Retinal pigment epithelial cell (primary cell): ENCODE measurements around the gene RNF212B.
"Not testable (repeated sequence)": the region's sequence is repeated elsewhere in the genome, so short reads cannot be mapped to it uniquely, and the experiment has no call there.

ENCODE experiments used
- DNase-seq: peaks from one replicate; pipeline ENCODE4 v3.0.0-alpha.2; 2010; ENCODE audit warnings: low read depth
- H3K4me3 ChIP-seq: 2 replicates; pipeline ENCODE4 v1.5.1; 2011; ENCODE audit warnings: mild to moderate bottlenecking, low read length, control low read depth, moderate library complexity
- TF ChIP-seq, protein P1 (sequence below): conservative IDR thresholded peaks from 2 replicates; pipeline ENCODE4 v1.5.1; 2011; ENCODE audit warnings: low read depth, low read length, control low read depth, inconsistent platforms

RNF212B gene

GRCh38 chr14:23248601-23249000 is 10.9 kb downstream of the RNF212B start:
- TF ChIP-seq, protein P1, sequence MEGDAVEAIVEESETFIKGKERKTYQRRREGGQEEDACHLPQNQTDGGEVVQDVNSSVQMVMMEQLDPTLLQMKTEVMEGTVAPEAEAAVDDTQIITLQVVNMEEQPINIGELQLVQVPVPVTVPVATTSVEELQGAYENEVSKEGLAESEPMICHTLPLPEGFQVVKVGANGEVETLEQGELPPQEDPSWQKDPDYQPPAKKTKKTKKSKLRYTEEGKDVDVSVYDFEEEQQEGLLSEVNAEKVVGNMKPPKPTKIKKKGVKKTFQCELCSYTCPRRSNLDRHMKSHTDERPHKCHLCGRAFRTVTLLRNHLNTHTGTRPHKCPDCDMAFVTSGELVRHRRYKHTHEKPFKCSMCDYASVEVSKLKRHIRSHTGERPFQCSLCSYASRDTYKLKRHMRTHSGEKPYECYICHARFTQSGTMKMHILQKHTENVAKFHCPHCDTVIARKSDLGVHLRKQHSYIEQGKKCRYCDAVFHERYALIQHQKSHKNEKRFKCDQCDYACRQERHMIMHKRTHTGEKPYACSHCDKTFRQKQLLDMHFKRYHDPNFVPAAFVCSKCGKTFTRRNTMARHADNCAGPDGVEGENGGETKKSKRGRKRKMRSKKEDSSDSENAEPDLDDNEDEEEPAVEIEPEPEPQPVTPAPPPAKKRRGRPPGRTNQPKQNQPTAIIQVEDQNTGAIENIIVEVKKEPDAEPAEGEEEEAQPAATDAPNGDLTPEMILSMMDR = no peak
- DNase-seq = no peak
- no peak overlapping the region for H3K4me3 ChIP-seq

DNA sequence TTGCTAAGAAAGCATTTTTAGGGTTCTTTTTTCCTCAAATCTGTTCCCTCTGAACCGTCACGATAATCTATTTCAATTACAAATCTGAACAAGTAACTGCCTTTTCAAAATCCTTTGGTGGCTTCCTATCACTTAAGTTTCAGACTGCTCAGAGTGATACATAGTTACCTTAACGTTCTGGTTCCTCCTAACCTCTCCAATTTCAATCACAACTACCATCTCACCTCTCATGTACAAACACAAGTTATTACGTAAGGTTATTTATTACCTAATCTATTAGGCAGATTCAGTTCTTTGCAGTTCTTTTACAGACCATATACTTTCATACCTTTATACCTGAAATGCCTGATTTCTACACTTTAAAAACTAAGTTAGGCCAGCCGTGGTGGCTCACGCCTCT is 12.1 kb downstream of the RNF212B start:
- H3K4me3 ChIP-seq = no peak overlapping the region
- TF ChIP-seq, protein P1 = no peak
- DNase-seq = no peak

GRCh38 chr14:23252006-23252405 is 14.3 kb downstream of the RNF212B start:
- no peak overlapping the region for H3K4me3 ChIP-seq
- TF ChIP-seq, protein P1 = no peak
- no peak for DNase-seq

GRCh38 chr14:23252420-23253333 is 14.9 kb downstream of the RNF212B start:
- no peak for DNase-seq

GRCh38 chr14:23258256-23258655 is 20.5 kb downstream of the RNF212B start:
- no peak for DNase-seq
- no peak overlapping the region for H3K4me3 ChIP-seq
- TF ChIP-seq, protein P1 = no peak

More at GRCh38 chr14:23252420-23253333, 14.9 kb downstream of the RNF212B start:
- no peak overlapping the region for H3K4me3 ChIP-seq
- TF ChIP-seq, protein P1 = no peak

- no peak for DNase-seq
- TF ChIP-seq, protein P1 = no peak
- H3K4me3 ChIP-seq = no peak overlapping the region
Measured at GRCh38 chr14:23259426-23259825, 21.7 kb downstream of the RNF212B start.

- DNase-seq = not testable (repeated sequence)
Measured at GRCh38 chr14:23260849-23261248, 23.1 kb downstream of the RNF212B start.

More at GRCh38 chr14:23260849-23261248, 23.1 kb downstream of the RNF212B start:
- not testable (repeated sequence) for H3K4me3 ChIP-seq
